Effector memory CD8-positive, alpha-beta T cell (primary cell): Measurements from ENCODE around the gene SULF2.

ENCODE experiments used
- ATAC-seq: fragments of 150-1000 bp; cut with Tn5 transposase; replicated peaks from 2 replicates; pipeline ENCODE4 v1.10.0; 2021; ENCODE audit warnings: mild to moderate bottlenecking, moderate library complexity
- DNase-seq, 3 experiments: peaks; one replicate each; pipeline ENCODE4 v3.0.0; 2021
- H3K27ac Mint-ChIP-seq, 2 donors: one replicate each; pipeline ENCODE4 v1.8.0; 2022; ENCODE audit warnings: mild to moderate bottlenecking in 2 of 2, mixed read lengths in 2 of 2, moderate library complexity in 2 of 2
- H3K27me3 Mint-ChIP-seq, 2 donors: one replicate each; pipeline ENCODE4 v1.8.0; 2022; ENCODE audit warnings: mixed read lengths in 2 of 2
- H3K36me3 Mint-ChIP-seq: one replicate; pipeline ENCODE4 v1.8.0; 2022; ENCODE audit warnings: mild to moderate bottlenecking, moderate library complexity, mixed read lengths; ENCODE audit not compliant: insufficient read depth
- H3K4me1 Mint-ChIP-seq, 2 donors: one replicate each; pipeline ENCODE4 v1.8.0; 2022; ENCODE audit warnings: low read depth in 2 of 2, mixed read lengths in 2 of 2
- H3K4me3 Mint-ChIP-seq, 2 donors: one replicate each; pipeline ENCODE4 v1.8.0; 2022; ENCODE audit warnings: mild to moderate bottlenecking in 2 of 2, mixed read lengths in 2 of 2, moderate library complexity in 2 of 2
- H3K9me3 Mint-ChIP-seq, 2 donors: one replicate each; pipeline ENCODE4 v1.8.0; 2022; ENCODE audit warnings: mixed read lengths in 2 of 2

The SULF2 gene

GRCh38 chr20:47724910-47725247 lies 60.4 kb downstream of the SULF2 start:
- no peak for ATAC-seq

GRCh38 chr20:47724396-47724795 lies 60.9 kb downstream of the SULF2 start:
- DNase-seq: no peak
- Mint-ChIP-seq H3K4me1 (peaks cover 14 to 17% of the 10 kb centered on the region in 2 donors), H3K4me3 (no peak overlapping the region), H3K27me3 (peaks cover 0 to 3% of the 10 kb centered on the region in 2 donors), H3K27ac (no peak overlapping the region), H3K9me3 (no peaks in the 10 kb centered on the region), H3K36me3 (peaks cover 15% of the 10 kb centered on the region)
- ATAC-seq: no peak

More at GRCh38 chr20:47724910-47725247, 60.4 kb downstream of the SULF2 start:
- Mint-ChIP-seq H3K27me3 (no peaks in the 10 kb centered on the region), H3K27ac (no peak overlapping the region), H3K9me3 (no peaks in the 10 kb centered on the region), H3K4me3 (no peak overlapping the region), H3K36me3 (peaks cover 12% of the 10 kb centered on the region), H3K4me1 (peaks cover 14 to 17% of the 10 kb centered on the region in 2 donors)
- DNase-seq: no peak

GRCh38 chr20:47723322-47723721 lies 62.0 kb downstream of the SULF2 start:
- H3K27ac Mint-ChIP-seq: no peak overlapping the region
- peaks cover 13 to 17% of the 10 kb centered on the region in 2 donors for H3K4me1 Mint-ChIP-seq
- H3K36me3 Mint-ChIP-seq: peaks cover 15% of the 10 kb centered on the region
- H3K4me3 Mint-ChIP-seq: no peak overlapping the region
- DNase-seq (no peak), ATAC-seq (no peak)
- H3K9me3 Mint-ChIP-seq: no peaks in the 10 kb centered on the region
- peaks cover 4 to 14% of the 10 kb centered on the region in 2 donors for H3K27me3 Mint-ChIP-seq

- Mint-ChIP-seq H3K4me3 (no peak overlapping the region), H3K9me3 (no peaks in the 10 kb centered on the region), H3K36me3 (peaks cover 11% of the 10 kb centered on the region), H3K27me3 (peaks cover 10 to 21% of the 10 kb centered on the region in 2 donors), H3K27ac (no peak overlapping the region), H3K4me1 (no peaks in the 10 kb centered on the region)
- DNase-seq (no peak), ATAC-seq (no peak)
Observed at GRCh38 chr20:47720636-47721427, 64.4 kb downstream of the SULF2 start.

GRCh38 chr20:47719625-47720024 lies 65.7 kb downstream of the SULF2 start:
- H3K27me3 Mint-ChIP-seq: peaks cover 22 to 33% of the 10 kb centered on the region in 2 donors
- no peak for DNase-seq
- no peak overlapping the region for H3K27ac Mint-ChIP-seq
- H3K4me3 Mint-ChIP-seq: no peak overlapping the region
- H3K4me1 Mint-ChIP-seq: peaks cover 0 to 3% of the 10 kb centered on the region in 2 donors
- no peak for ATAC-seq
- no peaks in the 10 kb centered on the region for H3K9me3 Mint-ChIP-seq
- peaks cover 6% of the 10 kb centered on the region for H3K36me3 Mint-ChIP-seq

GRCh38 chr20:47719211-47719610 lies 66.1 kb downstream of the SULF2 start:
- no peak overlapping the region for H3K4me3 Mint-ChIP-seq
- H3K9me3 Mint-ChIP-seq: no peaks in the 10 kb centered on the region
- H3K27ac Mint-ChIP-seq: no peak overlapping the region
- peaks cover 26 to 37% of the 10 kb centered on the region in 2 donors for H3K27me3 Mint-ChIP-seq
- peaks cover 6% of the 10 kb centered on the region for H3K36me3 Mint-ChIP-seq
- ATAC-seq (no peak), DNase-seq (no peak)
- H3K4me1 Mint-ChIP-seq: peaks cover 0 to 3% of the 10 kb centered on the region in 2 donors

GRCh38 chr20:47718398-47718797 lies 66.9 kb downstream of the SULF2 start:
- Mint-ChIP-seq H3K4me3 (no peak overlapping the region), H3K27ac (no peak overlapping the region), H3K9me3 (no peaks in the 10 kb centered on the region), H3K36me3 (peaks cover 6% of the 10 kb centered on the region), H3K27me3 (peaks cover 28 to 40% of the 10 kb centered on the region in 2 donors), H3K4me1 (peaks cover 0 to 3% of the 10 kb centered on the region in 2 donors)
- no peak for ATAC-seq
- DNase-seq: no peak

GRCh38 chr20:47717421-47717820 lies 67.9 kb downstream of the SULF2 start:
- Mint-ChIP-seq H3K4me1 (peaks cover 0 to 3% of the 10 kb centered on the region in 2 donors), H3K27me3 (peaks cover 28 to 47% of the 10 kb centered on the region in 2 donors), H3K4me3 (no peak overlapping the region), H3K27ac (no peak overlapping the region), H3K36me3 (peaks cover 6% of the 10 kb centered on the region), H3K9me3 (no peaks in the 10 kb centered on the region)
- no peak for DNase-seq
- ATAC-seq: no peak

GRCh38 chr20:47713878-47714450 lies 71.3 kb downstream of the SULF2 start:
- Mint-ChIP-seq H3K36me3 (no peaks in the 10 kb centered on the region), H3K4me3 (no peak overlapping the region), H3K9me3 (no peaks in the 10 kb centered on the region), H3K4me1 (peaks cover 0 to 3% of the 10 kb centered on the region in 2 donors), H3K27me3 (peaks cover 44 to 71% of the 10 kb centered on the region in 2 donors), H3K27ac (no peak overlapping the region)
- ATAC-seq (no peak), DNase-seq (no peak)

GRCh38 chr20:47713163-47713562 lies 72.1 kb downstream of the SULF2 start:
- Mint-ChIP-seq H3K36me3 (no peaks in the 10 kb centered on the region), H3K27ac (no peak overlapping the region), H3K4me1 (peaks cover 0 to 3% of the 10 kb centered on the region in 2 donors), H3K27me3 (peaks cover 39 to 67% of the 10 kb centered on the region in 2 donors), H3K9me3 (no peaks in the 10 kb centered on the region), H3K4me3 (no peak overlapping the region)
- ATAC-seq (no peak), DNase-seq (no peak)

- ATAC-seq: no peak
- H3K4me1 Mint-ChIP-seq: peaks cover 0 to 3% of the 10 kb centered on the region in 2 donors
- no peak for DNase-seq
- H3K9me3 Mint-ChIP-seq: no peaks in the 10 kb centered on the region
- no peak overlapping the region for H3K4me3 Mint-ChIP-seq
- peaks cover 45 to 78% of the 10 kb centered on the region in 2 donors for H3K27me3 Mint-ChIP-seq
- H3K27ac Mint-ChIP-seq: no peak overlapping the region
- H3K36me3 Mint-ChIP-seq: no peaks in the 10 kb centered on the region
Observed at GRCh38 chr20:47711046-47711752, 74.1 kb downstream of the SULF2 start.

- ATAC-seq: no peak
- H3K9me3 Mint-ChIP-seq: no peaks in the 10 kb centered on the region
- H3K36me3 Mint-ChIP-seq: no peaks in the 10 kb centered on the region
- H3K4me3 Mint-ChIP-seq: no peak overlapping the region
- no peak overlapping the region for H3K27ac Mint-ChIP-seq
- no peak for DNase-seq
- peaks cover 0 to 3% of the 10 kb centered on the region in 2 donors for H3K4me1 Mint-ChIP-seq
- peaks cover 44 to 79% of the 10 kb centered on the region in 2 donors for H3K27me3 Mint-ChIP-seq
Observed at GRCh38 chr20:47710665-47711045, 74.6 kb downstream of the SULF2 start.

- Mint-ChIP-seq H3K4me1 (no peaks in the 10 kb centered on the region), H3K27ac (no peak overlapping the region), H3K27me3 (peaks cover 38 to 77% of the 10 kb centered on the region in 2 donors), H3K36me3 (no peaks in the 10 kb centered on the region), H3K4me3 (no peak overlapping the region), H3K9me3 (no peaks in the 10 kb centered on the region)
- DNase-seq: no peak
- no peak for ATAC-seq
Observed at GRCh38 chr20:47708953-47709833, 76.1 kb downstream of the SULF2 start.
